ENCODE data around the gene UBE2J2. TPM values are rescaled to one million over a fixed set of nuclear protein-coding genes. Genes with fewer than 3 reads are reported as not detected.

The UBE2J2 gene
- total and polyA plus RNA-seq, 2 of the 8 experiments (the other 6 are each of a cell fraction or from before 2014, with no cell fraction given): 33.6 to 67.9 TPM

DNA sequence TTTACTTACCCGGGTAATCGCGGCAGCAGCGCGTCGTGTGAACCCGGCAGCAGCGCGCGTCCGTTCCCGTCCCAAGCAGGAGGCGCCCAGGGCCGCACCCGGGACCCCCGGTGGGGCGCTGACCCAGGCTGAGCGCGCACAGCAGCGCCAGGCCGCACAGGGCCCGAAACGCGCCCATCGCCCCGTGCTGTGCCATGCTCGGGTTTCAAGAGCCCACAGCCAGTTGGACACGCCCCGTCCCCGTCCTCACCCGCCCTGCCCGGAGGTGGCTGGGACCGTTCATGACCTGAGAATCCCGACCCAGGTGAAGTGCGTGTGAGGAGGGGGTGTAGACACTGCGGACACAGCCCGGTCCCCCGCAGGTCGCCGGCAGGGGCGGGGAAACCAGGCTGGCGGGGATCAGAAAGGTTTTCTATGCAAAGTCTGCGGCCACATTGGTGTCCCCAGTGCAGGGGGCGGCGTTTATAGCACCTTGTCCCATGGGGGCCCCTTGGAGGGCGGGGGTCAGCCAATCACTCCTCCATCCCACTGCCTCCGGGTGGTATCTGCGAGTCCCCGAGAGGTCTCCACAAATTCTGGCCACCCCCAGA lies 67.2 kb downstream of the UBE2J2 start, which contains the start of gene TNFRSF18:
TSS of gene TNFRSF18 (minus strand) at position 217 of the 590 bp plus-strand sequence. CDS start at position 196, 21 bp downstream.
- H3K4me2 ChIP-seq (ENCODE audit: insufficient read depth in 1 of 2, low read depth in 2 of 2, low read length in 2 of 2): peak within 1 kb of the TSS; percentile 67 to 92
- no peak within 1 kb of the TSS for H2BK20ac ChIP-seq (ENCODE audit: low read length)
- no peak within 1 kb of the TSS for H3K14ac ChIP-seq (ENCODE audit: insufficient read length)
- 15% methylated on average over 45 of the region's 49 CpGs; no CpG with 5 or more reads in 1 of the 2 experiments for WGBS, 2 experiments (ENCODE audit: extremely low coverage in 1 of 2, insufficient coverage in 1 of 2, insufficient read length in 1 of 2, insufficient replicate concordance in 2 of 2, low coverage in 1 of 2, low lambda C conversion rate in 2 of 2, missing lambda C conversion rate in 1 of 2)
- no peaks in the 10 kb centered on the region for H3K79me2 ChIP-seq (ENCODE audit: control insufficient read depth in 1 of 2, insufficient read depth in 2 of 2, low read length in 2 of 2)
- peaks cover 0 to 13% (median 5%) of the 10 kb centered on the region in 4 experiments; a peak in 6 of 7 replicates for H3K4me1 ChIP-seq (replicated peaks in 1 of 4; ENCODE audit: control insufficient read depth in 3 of 4, insufficient read depth in 4 of 4, low read length in 3 of 4)
- peak within 1 kb of the TSS; percentile 27 to 58 (median 36); a peak in 7 of 8 replicates for H3K4me3 ChIP-seq (ENCODE audit: extremely low read depth in 1 of 4, insufficient read depth in 2 of 4, low read depth in 3 of 4, low read length in 4 of 4)
- no peaks in the 10 kb centered on the region for H3K9me3 ChIP-seq (ENCODE audit: insufficient read depth in 2 of 2, low read depth in 1 of 2, low read length in 1 of 2)
- H2AFZ ChIP-seq (ENCODE audit: low read length): no peak within 1 kb of the TSS
- H2BK120ac ChIP-seq (replicated peaks; ENCODE audit: low read depth, low read length): no peak within 1 kb of the TSS
- peak within 1 kb of the TSS; percentile 19; the same call in 1 of the 2 replicates for H2AK5ac ChIP-seq (ENCODE audit: low read depth, low read length)
- ChIA-PET CTCF (ENCODE audit: partially characterized antibody) (interaction anchor here (0.8 to 1.9 kb wide), 11 partner anchors 19 to 144 kb away, joined by 3 to 6 read pairs (median 3); no protein-coding TSS in a partner anchor), POLR2A (ENCODE audit: partially characterized antibody) (interaction anchor here (0.8 to 0.9 kb wide), 2 partner anchors 24 to 35 kb away, joined by 3 read pairs; no protein-coding TSS in a partner anchor)
- H3K27me3 ChIP-seq (replicated peaks in 1 of 4; ENCODE audit: control insufficient read depth in 3 of 4, extremely low read depth in 1 of 4, insufficient read depth in 3 of 4, low read length in 3 of 4): peaks cover under 1 to 19% (median 15%) of the 10 kb centered on the region in 4 experiments
- H4K8ac ChIP-seq (ENCODE audit: extremely low read depth, insufficient read depth, low read length): peak within 1 kb of the TSS; percentile 85
- H4K20me1 ChIP-seq (replicated peaks in 1 of 2; ENCODE audit: control insufficient read depth in 1 of 2, insufficient read depth in 2 of 2, low read length in 2 of 2): no peaks in the 10 kb centered on the region
- H3K27ac ChIP-seq (ENCODE audit: low read depth, low read length): no peak within 1 kb of the TSS
- H3K79me1 ChIP-seq (ENCODE audit: low read depth, low read length): no peaks in the 10 kb centered on the region
- H3K23ac ChIP-seq (ENCODE audit: insufficient read length): no peak within 1 kb of the TSS
- H3K36me3 ChIP-seq (ENCODE audit: control insufficient read depth in 2 of 4, insufficient read depth in 4 of 4, low read length in 3 of 4): no peaks in the 10 kb centered on the region
- DNase-seq (ENCODE audit: low read depth in 1 of 2, low spot score in 2 of 2) (peak in 1 of 2 experiments; percentile 10), FAIRE-seq (no peak)
- H3K56ac ChIP-seq (replicated peaks; ENCODE audit: insufficient read length, low read depth, low read length): peak within 1 kb of the TSS; percentile 59
- H2BK15ac ChIP-seq (ENCODE audit: low read length): no peak within 1 kb of the TSS; the same call in 1 of the 2 replicates
- H2BK12ac ChIP-seq (ENCODE audit: low read depth, low read length): peak within 1 kb of the TSS; percentile 50; the same call in 1 of the 2 replicates
- no peak within 1 kb of the TSS for H4K91ac ChIP-seq (replicated peaks; ENCODE audit: insufficient read length, low read length)
- peak within 1 kb of the TSS; percentile 48; the same call in 1 of the 2 replicates for H3K18ac ChIP-seq (ENCODE audit: extremely low read depth, low read length)
- H4K5ac ChIP-seq (ENCODE audit: insufficient read length, low read depth, low read length): no peak within 1 kb of the TSS
- H2BK5ac ChIP-seq (ENCODE audit: low read depth, low read length): no peak within 1 kb of the TSS; the same call in 1 of the 2 replicates
- no peak within 1 kb of the TSS for H3K9ac ChIP-seq (replicated peaks in 1 of 4; ENCODE audit: extremely low read depth in 1 of 4, low read depth in 3 of 4, low read length in 3 of 4)
- peak within 1 kb of the TSS; percentile 85 for H3K4ac ChIP-seq (replicated peaks; ENCODE audit: insufficient read length, low read depth, low read length)
- peaks cover 8% of the 10 kb centered on the region; the same call in 1 of the 2 replicates for H3K23me2 ChIP-seq (ENCODE audit: low read depth, low read length)
- no peak for TF ChIP-seq NRF1 (IDR thresholded peaks at IDR 0.05; ENCODE audit: low read depth, low read length)
- no peak for TF ChIP-seq YY1 (IDR thresholded peaks at IDR 0.05; ENCODE audit: low read depth, low read length)
- no peak for TF ChIP-seq TAF1 (IDR thresholded peaks at IDR 0.05; ENCODE audit: low read depth, low read length)
- TF ChIP-seq CHD1 (IDR thresholded peaks at IDR 0.05; ENCODE audit: low read depth, low read length): no peak
- TF ChIP-seq SAP30 (IDR thresholded peaks at IDR 0.05; ENCODE audit: insufficient read depth, insufficient replicate concordance, low read length): no peak
- no peak for TF ChIP-seq NANOG (IDR thresholded peaks at IDR 0.05; ENCODE audit: insufficient read depth, low read depth, low read length, poor library complexity, severe bottlenecking)
- no peak for TF ChIP-seq KDM1A (IDR thresholded peaks at IDR 0.05; ENCODE audit: borderline replicate concordance, low read length)
- no peak for TF ChIP-seq ASH2L (IDR thresholded peaks at IDR 0.05; ENCODE audit: low read length)
- no peak for TF ChIP-seq BACH1 (IDR thresholded peaks at IDR 0.05; ENCODE audit: low read length)
- no peak for TF ChIP-seq CBX8 (IDR thresholded peaks at IDR 0.05; ENCODE audit: borderline replicate concordance, low read depth, low read length)
- no peak for TF ChIP-seq ZNF274 (IDR thresholded peaks at IDR 0.05; ENCODE audit: borderline replicate concordance, extremely low read depth, low read length)
- no peak for TF ChIP-seq CBX5 (IDR thresholded peaks at IDR 0.05; ENCODE audit: low read depth, low read length)
- TF ChIP-seq EP300 (IDR thresholded peaks at IDR 0.05; ENCODE audit: borderline replicate concordance in 1 of 2, low read depth in 2 of 2, low read length in 2 of 2): no peak

Data from H1 (cell line).